ENCODE measurements around the gene REEP1.

DNA sequence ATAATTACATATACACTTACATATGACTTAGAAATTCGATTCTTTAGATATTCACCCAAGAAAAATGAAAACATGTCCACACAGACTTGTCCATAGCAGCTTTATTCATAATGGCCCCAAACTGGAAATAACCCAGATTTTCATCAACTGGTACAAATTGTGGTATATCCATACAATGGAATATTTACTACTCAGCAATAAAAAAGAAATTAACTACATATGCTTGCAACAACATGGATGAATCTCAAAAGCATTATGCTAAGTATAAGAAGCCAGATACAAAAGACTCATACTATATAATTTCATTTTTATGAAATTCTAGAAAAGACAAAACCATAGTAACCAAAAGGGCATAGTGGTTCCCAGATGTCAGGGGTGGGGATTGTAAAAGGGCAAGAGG is 5.1 kb upstream of the REEP1 start:
- TF ChIP-seq CTCF (IDR thresholded peaks at IDR 0.05; ENCODE audit: insufficient read depth, low read length, poor library complexity, severe bottlenecking) (no peak), EZH2phosphoT487 (conservative IDR thresholded peaks at IDR 0.05; ENCODE audit: low read length) (no peak)
